Mucosa of rectum (tissue), 2 donors: ENCODE results near the gene PRRX2.
"Not testable (repeated sequence)": the region's sequence is repeated elsewhere in the genome, so short reads cannot be mapped to it uniquely, and the experiment has no call there.

Experiments used
- H3K27ac ChIP-seq, 2 donors: one replicate each; pipeline ENCODE4 v1.7.0; 2013; ENCODE audit warnings: inconsistent platforms in 2 of 2, low read depth in 2 of 2, low read length in 2 of 2
- H3K27me3 ChIP-seq, 2 donors: one replicate each; pipeline ENCODE4 v1.7.0; 2013; ENCODE audit warnings: low read length in 2 of 2; ENCODE audit not compliant: control insufficient read depth in 2 of 2, insufficient read depth in 2 of 2
- H3K36me3 ChIP-seq, 2 donors: one replicate each; pipeline ENCODE4 v1.7.0; 2013; ENCODE audit warnings: low read length in 2 of 2; ENCODE audit not compliant: control insufficient read depth in 2 of 2, insufficient read depth in 2 of 2
- H3K4me1 ChIP-seq, 2 donors: one replicate each; pipeline ENCODE4 v1.7.0; 2013; ENCODE audit warnings: low read length in 2 of 2, mild to moderate bottlenecking in 1 of 2; ENCODE audit not compliant: control insufficient read depth in 2 of 2, insufficient read depth in 2 of 2
- H3K4me3 ChIP-seq, 2 donors: one replicate each; pipeline ENCODE4 v1.7.0; 2013; ENCODE audit warnings: low read length in 2 of 2
- H3K9ac ChIP-seq, 2 donors: one replicate each; pipeline ENCODE4 v1.7.0; 2013; ENCODE audit warnings: low read length in 2 of 2, low read depth in 1 of 2, mild to moderate bottlenecking in 1 of 2
- H3K9me3 ChIP-seq, 2 donors: one replicate each; pipeline ENCODE4 v1.7.0; 2013; ENCODE audit warnings: low read length in 2 of 2; ENCODE audit not compliant: control insufficient read depth in 2 of 2
- donor health status: healthy.
- donor health status: Normal muscosa, but diverticular disease.

The PRRX2 gene

GRCh38 chr9:129761901-129762369 lies 96.5 kb downstream of the PRRX2 start:
- peak overlapping the region in 1 of 2 donors; percentile 26 for H3K9ac ChIP-seq
- H3K27ac ChIP-seq: peak overlapping the region; percentile 68 to 89
- H3K27me3 ChIP-seq: no peaks in the 10 kb centered on the region
- peaks cover 7 to 26% of the 10 kb centered on the region in 2 donors for H3K4me1 ChIP-seq
- H3K4me3 ChIP-seq: peak overlapping the region; percentile 13 to 28
- no peaks in the 10 kb centered on the region for H3K9me3 ChIP-seq
- no peaks in the 10 kb centered on the region for H3K36me3 ChIP-seq

- Histone ChIP-seq H3K27ac (peak overlapping the region; percentile 68 to 89), H3K4me1 (peaks cover 7 to 26% of the 10 kb centered on the region in 2 donors)
- H3K27me3 ChIP-seq, H3K4me3 ChIP-seq, H3K9ac ChIP-seq, H3K9me3 ChIP-seq, H3K36me3 ChIP-seq: not testable (repeated sequence)
Measured at GRCh38 chr9:129762370-129762984, 97.0 kb downstream of the PRRX2 start.

DNA sequence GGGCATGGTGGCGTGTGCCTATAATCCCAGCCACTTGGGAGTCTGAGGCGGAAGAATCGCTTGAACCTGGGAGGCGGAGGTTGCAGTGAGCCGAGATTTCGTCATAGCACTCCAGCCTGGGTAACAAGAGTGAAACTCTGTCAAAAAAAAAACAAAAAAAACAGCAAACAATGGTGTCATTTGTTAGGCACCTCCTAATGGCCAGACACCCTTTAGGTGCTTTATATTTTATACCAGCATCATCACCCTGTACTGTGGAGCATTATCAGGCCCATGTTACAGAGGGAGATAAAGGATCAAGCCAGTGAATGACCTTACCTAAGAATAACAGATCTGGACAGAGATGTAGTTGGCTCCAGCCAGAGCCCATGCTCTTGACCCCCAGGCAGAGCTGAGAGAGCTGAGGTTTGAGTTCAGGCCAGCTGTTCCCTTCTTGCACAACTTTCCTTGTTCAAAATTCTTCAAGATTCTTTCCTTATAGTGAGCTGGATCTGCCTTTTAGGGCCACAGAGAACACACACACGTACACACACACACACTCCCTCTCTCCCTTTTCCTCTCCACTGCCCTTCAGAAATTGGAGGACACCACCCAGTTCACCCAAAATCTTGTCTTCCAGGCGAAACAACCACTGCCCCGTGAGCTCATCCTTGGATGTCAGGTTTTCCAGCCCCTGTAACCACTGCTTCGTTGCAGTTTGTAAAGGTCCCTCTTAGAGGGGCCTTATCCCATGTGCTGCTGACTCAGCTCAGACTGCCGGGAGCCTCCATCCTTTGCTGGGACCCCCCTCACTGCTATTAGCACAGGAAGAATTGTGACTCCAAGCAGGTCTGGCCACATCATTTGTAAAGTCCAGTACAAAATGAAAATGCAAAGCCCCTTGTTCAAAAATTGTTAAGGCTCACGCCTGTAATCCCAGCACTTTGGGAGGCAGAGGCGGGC lies 97.8 kb downstream of the PRRX2 start:
- Histone ChIP-seq H3K36me3 (no peaks in the 10 kb centered on the region), H3K27me3 (no peaks in the 10 kb centered on the region), H3K9ac (peak overlapping the region in 1 of 2 donors; percentile 24), H3K9me3 (no peaks in the 10 kb centered on the region), H3K27ac (peak overlapping the region; percentile 68 to 89), H3K4me3 (no peak overlapping the region), H3K4me1 (peaks cover 7 to 26% of the 10 kb centered on the region in 2 donors)

GRCh38 chr9:129765764-129766317 lies 100.4 kb downstream of the PRRX2 start:
- no peaks in the 10 kb centered on the region for H3K9me3 ChIP-seq
- no peak overlapping the region for H3K27ac ChIP-seq
- no peak overlapping the region for H3K9ac ChIP-seq
- no peaks in the 10 kb centered on the region for H3K36me3 ChIP-seq
- no peaks in the 10 kb centered on the region for H3K27me3 ChIP-seq
- H3K4me3 ChIP-seq: no peak overlapping the region
- peaks cover 7 to 26% of the 10 kb centered on the region in 2 donors for H3K4me1 ChIP-seq

DNA sequence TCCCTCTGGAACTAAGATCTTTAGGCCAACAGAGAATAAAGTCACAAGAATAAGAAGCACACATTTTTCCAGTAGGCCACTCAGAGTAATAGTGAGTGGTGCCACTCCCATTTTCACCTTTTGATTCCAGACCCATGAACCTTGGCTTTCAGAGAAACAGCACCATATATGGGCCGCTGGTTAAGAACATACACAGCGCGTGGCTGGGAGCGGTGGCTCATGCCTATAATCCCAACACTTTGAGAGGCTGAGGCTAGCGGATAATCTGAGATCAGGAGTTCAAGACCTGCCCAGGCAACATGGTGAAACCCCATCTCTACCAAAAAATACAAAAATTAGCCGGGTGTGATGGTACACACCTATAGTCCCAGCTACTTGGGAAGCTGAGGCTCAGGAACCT lies 103.0 kb downstream of the PRRX2 start:
- Histone ChIP-seq H3K36me3 (no peaks in the 10 kb centered on the region), H3K4me1 (peaks cover 0 to 2% of the 10 kb centered on the region in 2 donors), H3K27me3 (no peaks in the 10 kb centered on the region), H3K4me3 (no peak overlapping the region), H3K9ac (no peak overlapping the region), H3K9me3 (no peaks in the 10 kb centered on the region), H3K27ac (no peak overlapping the region)

DNA sequence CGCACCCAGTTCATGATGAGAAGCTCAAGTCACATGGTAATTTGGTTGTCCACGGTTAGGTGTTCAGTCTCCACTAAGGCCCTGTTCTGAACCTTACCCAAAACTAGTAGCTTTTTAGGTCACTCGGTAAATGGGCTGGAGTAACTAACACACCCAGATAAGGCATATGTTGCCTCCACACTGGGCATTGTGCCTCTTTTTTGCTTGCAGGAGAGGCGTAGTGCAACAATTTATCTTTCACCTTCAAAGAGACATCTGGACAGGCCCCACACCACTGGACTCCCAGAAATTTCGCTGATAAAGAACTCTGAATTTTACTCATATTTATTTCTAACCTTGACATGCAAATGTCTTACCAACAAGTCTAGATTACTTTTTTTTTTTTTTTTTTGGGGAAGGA lies 104.2 kb downstream of the PRRX2 start:
- no peak overlapping the region for H3K27ac ChIP-seq
- no peaks in the 10 kb centered on the region for H3K36me3 ChIP-seq
- H3K9ac ChIP-seq: no peak overlapping the region
- H3K27me3 ChIP-seq: no peaks in the 10 kb centered on the region
- no peak overlapping the region for H3K4me3 ChIP-seq
- H3K4me1 ChIP-seq: no peaks in the 10 kb centered on the region
- H3K9me3 ChIP-seq: no peaks in the 10 kb centered on the region

DNA sequence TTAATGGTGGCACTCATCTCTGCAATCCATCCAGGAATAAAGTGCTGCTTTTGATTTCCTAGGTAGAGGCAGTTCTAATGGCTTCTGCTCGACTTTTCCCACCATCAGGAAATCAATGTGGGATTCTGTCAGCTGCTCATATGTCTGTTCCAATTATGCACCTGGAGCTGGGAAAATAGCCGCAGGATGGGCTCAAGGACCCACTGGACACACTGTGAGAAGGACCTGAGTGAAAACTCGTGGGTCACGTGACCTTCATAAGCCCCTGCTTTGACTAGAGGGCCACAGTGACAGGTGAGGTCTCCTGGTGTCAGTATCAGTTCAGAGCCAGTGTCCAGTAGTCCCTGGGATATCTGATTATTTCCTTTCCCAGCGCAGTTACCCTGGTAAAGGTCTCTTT lies 105.3 kb downstream of the PRRX2 start:
- Histone ChIP-seq H3K4me3 (no peak overlapping the region), H3K36me3 (no peaks in the 10 kb centered on the region), H3K27me3 (no peaks in the 10 kb centered on the region), H3K4me1 (no peaks in the 10 kb centered on the region), H3K9ac (no peak overlapping the region), H3K9me3 (no peaks in the 10 kb centered on the region), H3K27ac (no peak overlapping the region)
